Putamen (tissue), 1 donor: ENCODE data around the gene SRGAP3.

Source experiments
- DNase-seq: peaks from one replicate; pipeline ENCODE4 v3.0.0-alpha.2; 2016; ENCODE audit warnings: low spot score

The SRGAP3 gene

DNA sequence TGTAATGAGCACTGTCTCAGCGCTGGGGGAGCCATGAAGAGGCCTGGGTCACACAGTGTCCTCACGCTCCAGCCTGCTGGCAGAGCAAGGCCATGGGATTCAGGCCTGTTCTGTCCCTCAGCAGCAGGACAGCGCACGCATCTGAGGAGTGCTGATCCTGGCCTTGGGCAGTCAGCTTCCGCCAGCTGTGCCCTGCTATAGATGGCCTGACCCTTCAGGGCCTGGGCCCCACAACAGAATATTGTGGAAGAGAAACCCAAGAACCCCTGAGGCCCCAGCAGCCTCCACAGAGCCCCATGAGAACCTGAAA is 78.6 kb downstream of the SRGAP3 start:
- DNase-seq = no peak

GRCh38 chr3:9169956-9170850 is 79.2 kb downstream of the SRGAP3 start:
- DNase-seq = no peak

DNA sequence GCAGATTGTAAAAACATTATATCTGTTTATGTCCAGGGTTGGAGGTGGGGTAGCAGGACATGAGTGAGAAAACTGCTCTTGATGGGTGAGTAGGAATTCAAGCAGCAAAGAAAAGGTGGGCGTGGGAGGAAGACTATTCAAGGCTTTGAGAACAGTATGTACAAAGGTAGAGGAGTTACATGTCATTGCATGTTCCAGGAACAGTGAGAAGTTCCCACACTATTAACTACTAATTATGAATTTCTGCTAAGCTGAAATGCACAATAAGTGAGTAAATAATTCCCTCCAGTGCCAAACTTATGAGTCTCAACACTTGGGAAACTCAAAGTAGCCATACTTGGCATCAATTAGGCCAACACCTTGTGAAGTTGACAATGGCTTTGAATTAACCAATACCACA is 80.1 kb downstream of the SRGAP3 start:
- DNase-seq = no peak

DNA sequence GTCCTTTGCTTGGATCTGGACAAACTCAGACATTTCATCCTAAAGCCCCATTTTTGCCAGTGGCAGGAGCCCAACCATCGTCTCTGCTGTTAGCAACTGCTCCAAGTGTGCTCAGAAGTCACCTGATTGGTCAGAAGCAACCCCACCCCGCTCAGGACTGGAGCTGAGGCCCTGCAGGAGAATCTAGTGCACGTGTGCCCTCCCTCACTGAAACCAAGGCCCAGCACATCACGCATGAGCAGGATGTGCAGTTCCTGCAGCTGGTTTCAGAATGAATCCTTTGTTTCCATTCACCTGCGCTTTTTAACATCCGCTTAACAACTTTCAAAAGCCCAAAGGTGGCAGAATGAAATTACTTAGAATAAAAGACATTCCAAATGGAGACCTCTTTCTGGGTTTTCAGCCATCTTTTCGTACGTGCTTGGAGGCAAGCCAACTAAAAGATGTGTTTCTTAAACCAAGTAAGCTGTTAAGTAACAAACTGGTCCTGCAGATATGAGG is 81.2 kb downstream of the SRGAP3 start:
- DNase-seq = no peak

DNA sequence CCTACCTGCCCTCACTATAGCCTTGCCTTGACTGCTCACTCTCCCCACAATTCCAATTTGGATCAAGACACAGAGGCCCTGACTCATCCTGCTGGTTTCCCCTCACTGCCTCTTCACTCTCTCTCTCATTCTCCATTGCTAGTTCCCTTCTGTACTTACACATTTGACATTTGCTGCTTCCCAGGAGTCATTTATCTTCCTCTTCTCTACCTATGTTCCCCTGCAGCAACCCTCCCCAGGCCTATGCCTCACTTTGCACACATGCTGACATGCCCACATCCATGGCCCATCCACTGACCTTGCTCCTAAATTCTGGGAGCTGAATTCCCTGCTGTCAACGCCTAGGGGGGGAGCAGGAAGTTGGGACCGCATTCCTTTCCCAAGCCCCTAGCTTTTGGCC is 82.2 kb downstream of the SRGAP3 start:
- no peak for DNase-seq

DNA sequence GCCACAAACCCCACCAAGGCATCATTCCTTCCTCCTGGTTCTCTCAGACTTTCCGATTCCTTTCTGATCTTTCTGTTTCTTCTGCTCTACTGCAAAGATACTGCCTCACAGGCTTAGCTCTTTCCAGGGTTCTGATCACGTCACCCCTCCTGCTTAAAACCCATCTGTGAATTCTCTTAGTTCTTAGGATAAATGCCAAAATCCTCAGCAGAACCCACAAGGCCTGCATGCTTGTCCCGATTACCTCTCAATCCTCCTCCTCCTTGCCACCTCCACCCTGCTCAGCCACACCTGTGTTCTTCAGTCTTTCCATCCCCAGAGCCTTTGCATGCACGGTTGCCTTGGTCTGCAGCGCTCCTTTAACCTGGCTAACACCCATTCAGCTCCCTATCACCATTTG is 84.0 kb downstream of the SRGAP3 start:
- DNase-seq = peak; percentile 35

DNA sequence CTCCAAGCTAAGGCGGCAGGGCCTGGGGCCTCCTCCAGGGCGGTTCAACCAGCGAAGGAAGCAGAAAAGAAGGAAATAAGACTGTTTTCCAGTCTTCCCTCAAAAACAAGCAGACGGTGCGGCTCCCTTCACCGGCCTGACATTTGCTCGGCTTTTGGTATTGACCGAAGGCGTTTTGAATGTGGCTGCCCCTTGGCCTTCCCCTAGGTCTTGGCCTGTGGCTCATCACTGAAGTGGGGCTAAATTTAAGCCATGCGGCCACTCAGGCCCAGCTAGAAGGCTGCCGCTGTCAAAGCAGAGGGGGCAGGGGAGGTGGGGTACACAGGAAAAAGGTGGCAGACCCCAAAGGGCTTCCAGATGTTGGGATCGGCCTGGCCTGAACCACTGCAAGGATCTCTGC is 86.2 kb downstream of the SRGAP3 start:
- DNase-seq = no peak

GRCh38 chr3:9161811-9162210 is 87.6 kb downstream of the SRGAP3 start:
- DNase-seq = no peak

- DNase-seq = no peak
Measured at GRCh38 chr3:9161298-9161697, 88.1 kb downstream of the SRGAP3 start.

DNA sequence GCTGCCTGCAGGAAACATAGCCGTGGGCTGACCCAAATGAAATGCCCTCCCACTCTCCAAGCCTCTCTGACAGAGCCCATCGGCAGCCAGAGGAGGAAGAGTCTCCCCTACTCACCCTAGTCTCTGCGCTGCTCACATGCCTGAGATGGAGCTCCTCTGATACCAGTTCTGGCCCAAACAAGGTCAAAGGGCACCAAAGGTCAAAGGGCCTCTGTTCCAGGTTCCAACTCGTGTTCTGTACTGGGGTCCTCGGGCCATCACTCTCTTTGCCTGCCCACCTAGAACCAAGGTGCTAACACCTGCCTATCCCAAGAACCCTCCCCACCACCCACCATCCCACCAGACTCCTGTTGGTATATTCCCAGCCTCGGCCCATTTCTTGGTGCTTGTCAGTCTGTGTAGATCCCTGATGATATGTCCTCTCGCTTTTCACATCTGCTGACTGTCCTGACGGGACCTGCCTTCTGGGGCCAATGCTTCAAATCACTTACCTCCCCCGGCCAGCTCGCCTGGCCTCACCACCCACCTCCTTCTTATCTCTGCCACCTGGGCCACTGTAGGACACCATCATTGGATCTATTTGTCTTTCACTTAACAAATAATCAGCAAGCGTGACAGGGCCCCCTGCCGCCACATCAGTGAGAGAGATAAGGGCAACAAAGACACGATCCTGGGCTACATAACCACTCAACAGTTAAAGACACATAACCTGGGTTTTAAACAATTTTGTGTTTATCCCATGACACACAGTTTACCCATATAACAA is 90.4 kb downstream of the SRGAP3 start:
- no peak for DNase-seq

- no peak for DNase-seq
Measured at GRCh38 chr3:9157651-9158362, 91.6 kb downstream of the SRGAP3 start.

DNA sequence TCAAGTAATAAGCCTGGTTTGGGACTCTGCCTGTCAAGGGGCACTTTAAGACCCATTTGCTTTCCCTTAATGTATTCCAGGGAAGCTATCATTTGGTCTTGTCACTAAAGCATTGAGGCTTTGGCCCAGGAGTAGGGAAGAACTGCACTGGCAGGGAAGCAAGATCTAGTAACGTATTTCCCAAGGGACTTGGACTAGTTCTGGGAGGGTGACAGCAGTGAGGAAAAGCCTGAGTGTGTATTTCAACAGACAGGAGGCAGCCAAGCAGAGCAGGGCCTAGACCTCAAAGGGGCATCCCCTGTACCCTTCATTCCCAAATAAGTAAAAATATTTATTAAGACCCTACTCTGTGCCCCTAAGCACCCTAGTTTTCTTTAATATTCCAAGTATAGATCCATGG is 92.8 kb downstream of the SRGAP3 start:
- DNase-seq = no peak

GRCh38 chr3:9155028-9155427 is 94.4 kb downstream of the SRGAP3 start:
- DNase-seq = no peak

DNA sequence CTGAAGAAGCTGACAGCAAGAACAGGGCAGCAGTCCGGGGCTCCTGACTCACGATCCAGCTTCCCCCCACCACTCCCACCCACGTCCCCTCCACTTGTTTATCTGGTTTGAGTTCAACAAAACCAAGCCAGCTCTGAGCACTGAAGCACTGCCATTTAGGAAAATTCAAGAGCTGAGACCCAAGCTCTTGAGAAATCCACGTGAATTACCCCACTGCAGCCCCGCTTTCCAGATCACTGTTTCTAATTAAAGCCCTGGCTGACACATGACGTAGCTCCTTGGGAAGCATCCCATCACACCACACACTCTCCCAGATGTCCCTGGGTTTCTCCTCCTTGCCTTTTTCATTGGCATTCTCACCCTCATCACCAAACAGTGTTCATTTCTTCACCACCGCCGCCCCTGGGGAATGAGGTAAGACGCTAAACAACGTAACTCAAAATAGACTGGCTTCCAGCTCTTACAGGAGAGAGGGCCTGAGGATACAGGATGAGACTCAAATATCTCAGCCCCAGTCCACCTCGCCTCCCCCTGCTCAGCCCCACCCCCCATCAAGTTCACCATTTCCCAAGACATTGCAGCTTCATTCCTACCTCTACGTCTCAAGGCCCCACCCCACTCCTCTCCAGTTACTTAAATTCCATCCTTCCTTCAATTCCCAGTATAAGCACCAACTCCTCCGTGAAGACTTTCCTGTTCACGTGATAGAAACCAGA is 95.4 kb downstream of the SRGAP3 start:
- peak; percentile 16 for DNase-seq

- DNase-seq = no peak
Measured at GRCh38 chr3:9151240-9151639, 98.2 kb downstream of the SRGAP3 start.

DNA sequence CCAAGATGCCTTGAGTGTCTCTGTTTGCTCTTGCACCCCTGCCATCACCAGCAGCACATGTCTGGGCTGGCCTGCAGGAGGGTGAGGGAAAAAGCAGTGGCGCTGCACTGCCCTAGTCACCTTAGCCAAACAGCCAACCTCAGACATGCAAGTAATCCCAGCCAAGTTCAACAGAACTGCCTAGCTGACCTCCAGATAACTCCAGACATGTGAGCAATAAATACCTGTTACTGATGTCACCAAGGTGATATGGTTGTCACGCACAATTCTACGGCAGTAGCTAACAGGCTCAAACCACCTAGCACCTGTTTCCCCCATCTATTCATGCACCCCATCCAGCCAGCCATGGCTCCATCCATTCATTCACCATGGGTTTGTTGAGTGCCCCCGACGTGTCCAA is 99.9 kb downstream of the SRGAP3 start:
- DNase-seq = no peak

DNA sequence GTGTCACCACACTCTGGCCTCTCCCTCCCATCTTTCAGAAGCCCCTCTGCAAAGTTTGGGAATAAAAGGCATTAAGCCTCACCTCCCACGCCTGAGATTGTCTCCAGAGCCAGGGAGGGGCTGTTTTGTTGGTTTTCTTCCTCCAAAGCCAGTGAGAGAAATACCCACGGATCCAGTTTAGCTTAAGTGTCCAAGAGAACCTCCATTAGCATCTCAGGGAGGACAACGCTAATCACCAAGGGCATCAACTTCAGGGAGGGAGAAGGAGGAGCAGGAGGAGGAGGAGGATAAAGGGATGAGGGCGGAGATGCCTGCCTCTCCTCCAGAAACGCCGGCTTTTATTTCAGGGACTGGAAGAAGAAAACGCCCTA is 101.6 kb downstream of the SRGAP3 start:
- no peak for DNase-seq

- no peak for DNase-seq
Measured at GRCh38 chr3:9147215-9147895, 102.1 kb downstream of the SRGAP3 start.

DNA sequence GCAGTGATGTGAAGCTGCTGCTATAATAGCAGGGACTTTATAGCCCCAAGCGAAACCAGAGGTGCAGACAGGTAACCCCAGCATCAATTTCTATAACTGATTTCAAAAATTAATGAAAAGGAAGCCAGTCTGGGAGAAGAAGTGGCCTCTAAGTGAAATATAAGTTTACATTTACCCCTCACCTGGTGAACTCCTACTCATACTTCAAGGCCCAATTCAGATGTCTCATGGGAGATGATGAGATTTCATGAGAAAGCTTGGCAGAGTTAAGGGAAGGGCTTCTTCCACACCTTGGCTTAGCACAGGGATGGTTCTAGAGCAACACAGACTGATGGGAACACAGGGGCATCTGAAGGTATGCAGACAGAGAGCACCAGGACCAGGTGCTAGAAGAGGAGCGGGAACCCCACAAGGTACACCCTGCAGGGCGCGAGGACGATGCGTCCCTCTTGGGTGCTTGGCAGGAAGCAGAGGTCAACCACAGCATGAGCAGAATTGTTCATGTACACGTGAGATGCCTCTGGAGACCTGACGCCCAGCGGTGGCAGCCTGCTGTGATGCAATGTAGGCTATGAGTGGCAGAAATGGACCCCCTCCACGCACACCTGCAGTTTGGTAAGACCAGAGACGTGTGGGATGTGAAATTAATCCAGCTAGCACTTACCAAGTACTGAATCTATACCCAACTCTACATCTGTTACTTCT is 102.9 kb downstream of the SRGAP3 start:
- no peak for DNase-seq

GRCh38 chr3:9143184-9143583 is 106.3 kb downstream of the SRGAP3 start:
- no peak for DNase-seq

DNA sequence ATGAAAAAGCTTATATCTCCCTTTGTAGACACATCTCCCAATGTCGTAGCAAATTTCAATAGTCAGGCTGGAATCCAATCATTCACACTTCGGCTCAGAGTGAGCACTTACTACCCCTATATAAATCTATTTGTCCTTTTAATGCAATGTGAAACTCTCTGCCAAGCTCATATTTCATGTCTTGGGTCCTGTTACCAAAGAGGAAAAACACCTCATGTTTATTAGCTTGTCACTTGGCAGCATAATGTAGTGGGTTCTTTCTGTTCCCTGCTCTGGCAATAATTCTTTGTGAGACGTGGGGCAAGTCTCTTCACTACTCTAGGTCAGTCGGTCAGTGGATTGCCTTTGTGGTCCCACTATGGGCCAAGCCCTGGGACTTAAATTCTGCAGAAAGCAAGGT is 107.1 kb downstream of the SRGAP3 start:
- DNase-seq = no peak
